ENCODE measurements around the gene MNX1. TPM values are rescaled to one million over a fixed set of nuclear protein-coding genes. Genes with fewer than 3 reads are reported as not detected.

Gene MNX1
- total RNA-seq, 1 experiment from 2014 or later = 0.28 TPM

DNA sequence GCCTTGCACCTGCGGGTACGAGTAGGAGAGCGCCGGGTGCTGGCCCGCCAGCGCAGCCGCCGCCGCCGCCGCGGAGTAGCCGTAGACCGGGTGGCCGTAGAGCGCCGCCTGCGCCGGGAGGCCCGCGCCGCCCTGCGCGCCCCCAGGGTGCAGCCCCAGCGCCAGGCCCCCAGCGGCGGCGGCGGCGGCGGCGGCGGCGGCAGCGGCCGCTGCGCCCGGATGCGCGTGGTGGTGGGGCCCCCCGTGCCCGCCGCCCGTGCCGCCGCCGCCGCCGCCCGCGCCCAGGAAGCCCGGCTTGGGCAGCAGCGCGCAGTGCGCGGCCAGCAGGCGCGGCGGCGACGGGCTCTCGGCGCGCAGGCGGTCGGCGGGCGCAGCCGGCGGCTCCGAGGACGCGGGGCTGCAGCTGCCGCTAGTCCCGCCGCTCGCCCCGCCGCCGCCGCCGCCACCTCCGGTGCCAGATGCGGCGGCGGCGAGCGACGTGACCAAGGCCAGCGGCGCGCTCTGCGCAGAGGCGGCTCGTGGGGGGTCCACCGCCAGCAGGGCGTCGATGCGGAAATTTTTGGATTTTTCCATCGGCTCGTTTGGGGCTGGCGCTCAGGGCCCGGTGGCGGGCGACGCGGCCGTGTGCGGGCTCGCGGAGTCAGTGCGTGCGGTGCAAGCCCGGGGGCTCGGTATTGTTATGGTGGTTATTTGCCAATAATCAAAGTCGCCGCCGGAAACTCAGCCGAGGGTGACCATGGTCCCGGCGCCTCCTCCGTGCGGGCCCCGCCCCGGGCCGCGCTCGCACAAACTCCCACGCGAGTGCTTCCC is 480 bp downstream of the MNX1 start:
- Histone ChIP-seq H3K4me1 (replicated peaks; ENCODE audit: insufficient read depth) (peaks cover 12% of the 10 kb centered on the region), H3K9me2 (ENCODE audit: insufficient read depth) (no peaks in the 10 kb centered on the region), H4K20me1 (ENCODE audit: insufficient read depth) (no peaks in the 10 kb centered on the region), H2AFZ (peak overlapping the region; percentile 100), H3K9me3 (ENCODE audit: insufficient read depth, low read depth) (no peaks in the 10 kb centered on the region), H3K27me3 (ENCODE audit: insufficient read depth, low read depth) (no peaks in the 10 kb centered on the region), H3F3A (ENCODE audit: insufficient read depth, low read depth) (no peaks in the 10 kb centered on the region), H3K36me3 (ENCODE audit: low read depth) (no peaks in the 10 kb centered on the region), H3K79me2 (ENCODE audit: low read depth) (no peaks in the 10 kb centered on the region), H3K4me3 (peak overlapping the region; percentile 96), H3K4me2 (peak overlapping the region; percentile 95), H3K27ac (no peak overlapping the region)
- no peak for DNase-seq
- intact Hi-C loops (cut with micrococcal nuclease; ENCODE audit: unreplicated experiment) = loop anchor here (10.0 kb wide), 1 partner anchor 125 kb away; the partner anchor contains the start of gene UBE3C
- TF ChIP-seq, protein P1, sequence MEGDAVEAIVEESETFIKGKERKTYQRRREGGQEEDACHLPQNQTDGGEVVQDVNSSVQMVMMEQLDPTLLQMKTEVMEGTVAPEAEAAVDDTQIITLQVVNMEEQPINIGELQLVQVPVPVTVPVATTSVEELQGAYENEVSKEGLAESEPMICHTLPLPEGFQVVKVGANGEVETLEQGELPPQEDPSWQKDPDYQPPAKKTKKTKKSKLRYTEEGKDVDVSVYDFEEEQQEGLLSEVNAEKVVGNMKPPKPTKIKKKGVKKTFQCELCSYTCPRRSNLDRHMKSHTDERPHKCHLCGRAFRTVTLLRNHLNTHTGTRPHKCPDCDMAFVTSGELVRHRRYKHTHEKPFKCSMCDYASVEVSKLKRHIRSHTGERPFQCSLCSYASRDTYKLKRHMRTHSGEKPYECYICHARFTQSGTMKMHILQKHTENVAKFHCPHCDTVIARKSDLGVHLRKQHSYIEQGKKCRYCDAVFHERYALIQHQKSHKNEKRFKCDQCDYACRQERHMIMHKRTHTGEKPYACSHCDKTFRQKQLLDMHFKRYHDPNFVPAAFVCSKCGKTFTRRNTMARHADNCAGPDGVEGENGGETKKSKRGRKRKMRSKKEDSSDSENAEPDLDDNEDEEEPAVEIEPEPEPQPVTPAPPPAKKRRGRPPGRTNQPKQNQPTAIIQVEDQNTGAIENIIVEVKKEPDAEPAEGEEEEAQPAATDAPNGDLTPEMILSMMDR (conservative IDR thresholded peaks at IDR 0.05) = no peak
- no peak for TF ChIP-seq EZH2 (IDR thresholded peaks at IDR 0.05; ENCODE audit: low read depth)
- CTCF ChIA-PET = no interaction called here
- POLR2A ChIA-PET (ENCODE audit: unreplicated experiment) = interaction anchor here (0.7 kb wide), 1 partner anchor 1711 kb away, joined by 3 read pairs; no protein-coding TSS in a partner anchor
- no TSS peak for BruUV-seq (replicated peaks)

DNA sequence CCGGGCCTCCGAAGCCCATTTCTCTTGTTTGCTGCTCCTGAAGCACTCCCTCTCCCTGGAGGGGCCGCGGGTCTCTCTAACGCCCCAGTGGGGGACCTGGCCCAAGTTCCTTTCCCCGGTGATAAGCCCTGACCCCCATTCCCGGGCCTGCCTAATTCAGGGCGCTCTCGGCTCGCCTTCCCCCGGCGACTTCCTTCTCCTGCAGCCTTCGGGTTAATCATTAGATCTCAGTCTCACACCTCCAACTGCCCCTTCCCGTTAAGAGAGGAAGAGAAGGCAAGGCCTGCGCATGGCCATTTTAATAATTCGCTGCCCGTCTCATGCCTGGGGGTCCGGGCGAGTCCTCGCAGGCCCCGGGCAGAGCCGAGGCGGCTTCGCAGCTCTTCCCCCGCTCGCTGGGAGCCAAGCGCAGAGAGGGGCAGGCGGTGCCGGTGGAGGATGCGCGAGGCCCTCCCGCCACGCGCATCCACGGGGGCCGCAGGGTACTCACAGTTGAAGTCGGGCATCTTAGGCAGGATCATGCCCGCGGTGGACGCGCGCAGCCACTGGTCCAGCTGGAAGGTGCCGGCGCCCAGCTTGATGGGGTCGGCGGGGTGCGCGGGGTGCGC is 1.2 kb downstream of the MNX1 start:
- no TSS peak for BruUV-seq (replicated peaks)
- no peak for TF ChIP-seq EZH2 (IDR thresholded peaks at IDR 0.05; ENCODE audit: low read depth)
- TF ChIP-seq, protein P1 (conservative IDR thresholded peaks at IDR 0.05) = no peak
- Histone ChIP-seq H3K27ac (no peak overlapping the region), H3K4me3 (peak overlapping the region; percentile 55), H3K27me3 (ENCODE audit: insufficient read depth, low read depth) (no peaks in the 10 kb centered on the region), H3K9me2 (ENCODE audit: insufficient read depth) (no peaks in the 10 kb centered on the region), H3K4me2 (peak overlapping the region; percentile 75), H3K79me2 (ENCODE audit: low read depth) (no peaks in the 10 kb centered on the region), H3K4me1 (replicated peaks; ENCODE audit: insufficient read depth) (peaks cover 12% of the 10 kb centered on the region), H2AFZ (no peak overlapping the region), H3K9me3 (ENCODE audit: insufficient read depth, low read depth) (no peaks in the 10 kb centered on the region), H3F3A (ENCODE audit: insufficient read depth, low read depth) (no peaks in the 10 kb centered on the region), H3K36me3 (ENCODE audit: low read depth) (no peaks in the 10 kb centered on the region), H4K20me1 (ENCODE audit: insufficient read depth) (no peaks in the 10 kb centered on the region)
- ChIA-PET CTCF (no interaction called here), POLR2A (ENCODE audit: unreplicated experiment) (no interaction called here)
- intact Hi-C loops (cut with micrococcal nuclease; ENCODE audit: unreplicated experiment) = no loop called here
- no peak for DNase-seq

DNA sequence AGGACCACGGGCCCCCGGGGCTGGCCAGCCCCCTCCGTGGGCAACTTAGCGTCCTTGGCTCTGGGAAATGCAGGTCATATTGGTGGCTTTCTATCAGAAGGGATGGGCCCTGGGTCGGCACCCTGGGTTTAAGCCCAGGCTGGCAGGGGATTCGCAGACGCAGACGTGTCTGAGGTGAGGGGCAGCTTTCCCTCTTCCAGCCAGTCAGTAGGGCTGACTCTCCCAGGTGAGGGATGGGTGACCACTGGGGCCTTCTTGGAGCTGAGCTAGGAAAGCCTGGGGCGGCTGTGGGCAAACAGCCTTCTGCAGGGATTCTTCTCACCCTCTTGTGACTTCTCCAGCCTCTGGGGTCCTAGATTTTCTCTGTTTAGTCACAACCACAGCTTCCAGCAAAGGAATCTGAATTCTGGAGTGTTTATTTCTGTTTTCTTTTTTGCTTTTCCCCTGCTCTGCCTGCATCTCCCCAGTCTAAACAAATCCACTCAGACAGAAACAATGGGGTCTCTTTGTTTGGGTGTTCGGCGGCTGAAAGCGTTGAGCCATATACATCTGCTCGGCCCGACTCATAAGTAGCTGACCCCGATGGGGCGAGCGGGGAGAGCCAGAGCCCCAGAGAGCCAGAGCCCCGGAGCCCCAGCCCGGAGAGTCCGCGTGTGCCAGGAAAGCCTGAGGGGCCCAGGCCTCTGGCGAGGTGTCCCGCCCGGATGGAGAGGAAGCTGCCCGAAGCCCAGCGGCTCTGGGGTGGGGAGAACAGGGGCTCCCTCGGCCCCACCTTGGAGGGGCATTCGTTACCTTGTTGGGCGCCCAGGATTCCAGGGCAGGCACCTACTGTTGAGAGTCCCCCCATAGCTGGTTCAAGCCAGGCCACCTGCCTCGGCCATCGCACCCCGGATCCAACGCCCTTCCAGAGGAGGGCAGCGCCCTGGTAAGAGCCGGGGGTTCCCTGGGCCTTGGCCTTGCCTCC is 2.0 kb downstream of the MNX1 start:
- POLR2A ChIA-PET (ENCODE audit: unreplicated experiment) = interaction anchor here (0.6 kb wide), 1 partner anchor 848 kb away, joined by 3 read pairs; no protein-coding TSS in a partner anchor
- H3K36me3 ChIP-seq (ENCODE audit: low read depth) = no peaks in the 10 kb centered on the region
- peaks cover 12% of the 10 kb centered on the region for H3K4me1 ChIP-seq (replicated peaks; ENCODE audit: insufficient read depth)
- intact Hi-C loops (cut with micrococcal nuclease; ENCODE audit: unreplicated experiment) = no loop called here
- no TSS peak for BruUV-seq (replicated peaks)
- no peaks in the 10 kb centered on the region for H3K9me3 ChIP-seq (ENCODE audit: insufficient read depth, low read depth)
- H3K27me3 ChIP-seq (ENCODE audit: insufficient read depth, low read depth) = no peaks in the 10 kb centered on the region
- no peak for TF ChIP-seq EZH2 (IDR thresholded peaks at IDR 0.05; ENCODE audit: low read depth)
- TF ChIP-seq, protein P1 (conservative IDR thresholded peaks at IDR 0.05) = no peak
- DNase-seq = no peak
- peak overlapping the region; percentile 75 for H3K4me2 ChIP-seq
- H3F3A ChIP-seq (ENCODE audit: insufficient read depth, low read depth) = no peaks in the 10 kb centered on the region
- no peak overlapping the region for H2AFZ ChIP-seq
- no peaks in the 10 kb centered on the region for H3K79me2 ChIP-seq (ENCODE audit: low read depth)
- no peaks in the 10 kb centered on the region for H3K9me2 ChIP-seq (ENCODE audit: insufficient read depth)
- CTCF ChIA-PET = no interaction called here
- H3K27ac ChIP-seq = no peak overlapping the region
- peak overlapping the region; percentile 55; the same call in 1 of the 2 replicates for H3K4me3 ChIP-seq
- H4K20me1 ChIP-seq (ENCODE audit: insufficient read depth) = no peaks in the 10 kb centered on the region
